CD4-positive, alpha-beta T cell treated with Interleukin-21 for 1 hour (primary cell): ENCODE measurements around the gene C1S.
"Not testable (repeated sequence)": the region's sequence is repeated elsewhere in the genome, so short reads cannot be mapped to it uniquely, and the experiment has no call there.

Experiments
- DNase-seq: peaks from one replicate; pipeline ENCODE4 v3.0.0-alpha.2; 2020

The C1S gene

DNA sequence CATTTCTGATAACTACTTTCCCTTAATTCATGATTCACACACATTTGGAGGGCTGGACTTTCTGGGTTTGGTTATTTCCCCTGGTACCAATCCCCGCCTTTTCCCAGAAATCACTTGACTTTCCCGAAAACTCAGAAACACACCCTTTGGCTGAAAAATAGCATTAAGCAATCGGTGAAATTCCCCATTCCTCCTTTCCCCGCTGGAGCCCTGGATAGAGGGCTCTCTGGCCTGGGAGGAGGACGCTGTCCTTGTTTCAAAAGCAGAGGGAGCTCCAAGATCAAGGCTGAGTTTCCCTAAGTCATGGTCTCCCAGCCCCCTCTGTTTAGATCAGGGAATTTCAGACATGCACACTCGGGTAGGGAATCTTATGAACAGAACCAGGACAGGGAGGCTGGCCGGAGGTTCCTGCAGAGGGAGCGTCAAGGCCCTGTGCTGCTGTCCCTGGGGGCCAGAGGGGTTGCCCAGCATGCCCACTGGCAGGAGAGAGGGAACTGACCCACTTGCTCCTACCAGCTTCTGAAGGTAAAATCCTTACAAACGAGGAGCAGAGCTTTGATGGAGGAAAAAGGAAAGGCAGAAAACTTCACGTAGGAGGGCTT, at the start of gene C1S:
TSS of gene C1S (plus strand) at position 366 of the 602 bp plus-strand sequence. CDS start 1,195 bp downstream, outside the sequence.
- no peak for DNase-seq

DNA sequence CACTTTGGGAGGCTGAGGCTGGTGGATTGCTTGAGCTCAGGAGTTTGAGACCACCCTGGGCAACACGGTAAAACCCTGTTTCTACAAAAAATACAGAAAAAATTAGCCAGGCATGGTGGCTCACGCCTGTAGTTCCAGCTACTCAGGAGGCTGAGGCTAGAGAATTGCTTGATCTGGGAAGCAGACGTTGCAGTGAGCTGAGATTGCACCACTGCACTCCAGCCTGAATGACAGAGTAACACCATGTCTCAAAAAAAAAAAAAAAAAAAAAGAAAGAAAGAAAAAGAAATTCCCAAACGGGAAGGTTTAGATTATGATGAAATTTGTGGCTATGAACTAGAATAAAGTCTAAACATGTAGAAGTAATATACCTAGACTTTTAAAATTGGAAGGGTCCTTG, 49.1 kb upstream of the C1S start:
- DNase-seq: not testable (repeated sequence)

GRCh38 chr12:7012024-7012607, 48.4 kb upstream of the C1S start:
- no peak for DNase-seq

DNA sequence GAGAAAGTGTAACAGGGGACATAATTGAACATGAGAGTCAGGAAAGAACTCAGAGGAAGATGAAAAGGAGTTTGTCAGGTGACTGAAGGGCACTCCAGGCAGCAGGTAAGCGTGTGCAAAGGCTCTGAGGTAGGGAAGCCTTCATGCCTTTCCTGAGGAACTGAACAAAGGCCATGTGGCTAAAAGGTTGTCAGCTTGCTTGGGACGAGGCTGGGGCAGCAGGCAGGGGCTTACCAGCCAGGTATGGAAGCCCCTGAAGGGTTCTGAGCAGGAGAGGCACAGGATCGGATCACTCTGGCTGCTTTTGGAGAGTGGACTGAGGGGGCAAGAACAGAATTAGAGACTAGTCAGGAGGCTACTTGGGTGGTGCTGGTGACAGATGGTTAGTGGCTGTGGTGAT, 47.4 kb upstream of the C1S start:
- DNase-seq: no peak

- DNase-seq: no peak
Observed at GRCh38 chr12:7015555-7016370, 44.8 kb upstream of the C1S start.

GRCh38 chr12:7016958-7017571, 43.5 kb upstream of the C1S start:
- no peak for DNase-seq

DNA sequence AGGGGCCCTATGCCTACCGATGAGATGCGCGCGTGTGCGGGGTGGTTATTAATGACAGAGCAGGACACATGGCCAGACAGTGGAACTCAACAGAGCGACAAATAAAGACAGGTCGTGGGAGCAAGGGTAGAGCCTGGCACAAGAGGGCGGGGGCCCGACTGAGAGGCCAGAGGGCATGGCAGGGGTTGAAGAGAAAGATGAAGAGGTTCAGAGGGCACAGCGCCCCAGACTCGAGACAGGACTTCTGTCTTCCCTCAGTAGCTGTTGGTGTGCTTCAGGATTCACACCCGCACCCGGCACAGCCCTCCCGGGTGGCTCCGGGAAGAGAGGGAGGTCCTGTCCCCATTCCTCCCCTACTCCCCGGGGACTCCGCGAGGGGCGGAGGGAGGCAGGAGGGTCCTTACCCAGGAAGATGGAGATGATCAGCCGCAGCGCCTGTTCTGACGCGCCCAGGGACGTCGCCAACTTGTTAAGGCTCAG, 42.6 kb upstream of the C1S start:
- DNase-seq: no peak

DNA sequence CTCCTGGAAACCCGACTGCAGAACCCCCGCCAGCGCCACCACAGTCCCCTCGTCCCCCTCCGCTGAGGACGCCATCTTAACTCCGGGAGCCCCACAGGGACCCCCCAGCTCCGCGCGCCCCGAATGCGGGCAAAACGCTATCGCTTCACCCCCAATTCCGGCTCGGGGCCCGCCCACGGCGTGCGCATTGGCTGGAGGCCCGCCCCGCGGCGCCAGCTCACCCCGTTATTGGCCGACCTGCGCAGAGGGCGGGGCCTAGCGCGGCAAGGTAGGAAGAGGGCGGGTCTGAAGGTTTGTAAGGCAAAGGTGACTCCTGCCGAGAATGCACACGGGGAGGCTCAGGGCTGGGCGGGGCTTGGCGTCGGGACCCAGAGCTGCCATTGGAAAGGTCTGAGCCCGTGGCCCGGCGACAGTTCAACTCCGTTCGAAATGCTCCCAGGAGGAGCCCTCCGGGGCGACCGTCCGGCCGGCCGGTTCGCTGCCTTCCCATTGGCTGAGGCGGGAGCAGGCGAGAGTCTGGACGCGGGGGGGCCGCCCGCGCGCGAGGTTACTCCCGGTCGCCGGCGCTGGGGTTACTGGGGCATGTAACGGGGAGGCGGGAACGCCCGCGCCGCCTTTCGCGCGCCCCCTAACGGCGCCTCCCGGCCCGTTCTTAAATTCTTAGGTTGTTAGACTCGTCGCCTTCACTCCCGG, 42.0 kb upstream of the C1S start, which contains the start of gene LPCAT3:
TSS of gene LPCAT3 (minus strand) at position 127 of the 693 bp plus-strand sequence. CDS start at position 75, 52 bp downstream.
- DNase-seq: peak; percentile 99

DNA sequence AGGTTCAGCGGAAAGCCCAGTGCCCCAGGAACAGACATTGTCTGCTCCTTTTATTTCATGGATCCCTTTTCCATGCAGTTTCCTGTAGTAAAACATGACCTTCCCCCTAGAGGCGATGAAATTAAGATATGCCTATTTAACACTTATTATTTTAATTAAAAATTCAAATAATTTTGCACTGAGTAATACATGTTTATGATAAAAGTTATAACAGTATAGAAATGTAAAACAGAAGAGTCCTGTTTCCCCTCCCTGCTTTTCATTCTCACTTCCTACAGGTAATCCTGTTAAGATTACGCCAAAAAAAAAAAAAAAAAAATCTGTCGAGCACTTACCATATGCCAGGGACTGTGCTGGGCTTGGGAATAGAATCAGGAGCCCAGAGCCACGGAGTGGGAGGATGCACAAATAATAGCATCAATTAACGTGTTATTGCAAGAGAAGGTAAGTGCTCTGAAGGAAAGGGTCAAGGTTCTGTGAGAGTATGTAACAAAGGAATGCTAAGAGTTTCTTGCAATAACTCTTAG, 41.4 kb upstream of the C1S start:
- no peak for DNase-seq

DNA sequence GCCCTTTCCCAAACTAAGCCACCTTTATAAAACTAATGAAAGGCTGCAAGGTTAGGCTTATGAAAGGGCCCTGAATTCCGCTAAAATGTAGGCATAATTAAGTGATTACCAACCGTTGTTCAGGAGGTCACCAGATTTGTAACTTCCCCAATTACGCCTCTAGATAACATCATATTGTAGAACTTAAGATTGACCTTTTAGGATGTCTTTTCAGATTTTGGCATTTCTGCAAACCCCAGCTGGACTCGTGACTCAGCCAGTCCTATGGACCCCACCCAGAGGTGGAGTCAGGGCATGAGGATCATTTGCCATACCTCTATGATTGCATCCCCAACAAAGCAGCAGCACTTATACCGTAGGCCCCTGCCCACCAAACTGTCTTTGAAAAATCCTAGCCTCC, 38.6 kb upstream of the C1S start:
- DNase-seq: no peak

DNA sequence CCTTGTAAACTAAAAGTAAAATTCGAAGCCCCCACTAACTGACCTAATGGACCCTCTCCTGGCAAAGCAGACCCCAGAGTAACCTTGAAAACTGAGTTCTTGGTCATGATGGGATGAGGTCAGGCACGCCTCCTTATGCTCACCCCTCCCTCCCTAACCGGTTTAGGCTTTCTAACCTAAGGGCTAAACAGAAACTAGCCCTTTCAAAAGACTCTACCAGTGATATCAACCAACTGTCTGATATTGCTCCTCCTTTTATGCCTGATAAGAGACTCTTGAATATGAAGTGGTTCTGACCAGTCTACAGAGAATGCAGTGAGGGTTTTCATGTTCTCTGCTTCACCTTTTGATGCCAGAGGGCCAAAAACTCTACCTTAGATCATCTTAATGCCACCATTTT, 37.4 kb upstream of the C1S start:
- DNase-seq: no peak

- no peak for DNase-seq
Observed at GRCh38 chr12:7026854-7027253, 33.7 kb upstream of the C1S start.

GRCh38 chr12:7031306-7031705, 29.2 kb upstream of the C1S start:
- DNase-seq: no peak

GRCh38 chr12:7032990-7033389, 27.5 kb upstream of the C1S start:
- DNase-seq: no peak

DNA sequence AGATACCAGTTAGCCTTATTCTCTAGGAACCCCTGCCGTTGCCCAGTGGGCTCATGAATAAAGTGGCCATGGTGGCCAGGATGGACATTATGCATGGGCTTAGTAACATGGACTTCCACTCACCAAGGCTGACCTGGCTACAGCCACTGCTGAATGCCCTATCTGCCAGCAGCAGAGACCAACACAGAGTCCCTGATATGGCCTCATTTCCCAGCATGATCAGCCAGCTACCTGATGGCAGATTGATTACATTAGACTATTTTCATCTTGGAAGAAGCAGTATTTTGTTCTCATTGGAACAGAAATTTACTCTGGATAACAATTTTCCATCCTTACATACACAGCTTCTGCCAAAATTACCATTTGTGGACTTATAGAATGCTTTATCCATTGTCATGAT, 26.1 kb upstream of the C1S start:
- DNase-seq: no peak

GRCh38 chr12:7035463-7035862, 25.1 kb upstream of the C1S start:
- no peak for DNase-seq

DNA sequence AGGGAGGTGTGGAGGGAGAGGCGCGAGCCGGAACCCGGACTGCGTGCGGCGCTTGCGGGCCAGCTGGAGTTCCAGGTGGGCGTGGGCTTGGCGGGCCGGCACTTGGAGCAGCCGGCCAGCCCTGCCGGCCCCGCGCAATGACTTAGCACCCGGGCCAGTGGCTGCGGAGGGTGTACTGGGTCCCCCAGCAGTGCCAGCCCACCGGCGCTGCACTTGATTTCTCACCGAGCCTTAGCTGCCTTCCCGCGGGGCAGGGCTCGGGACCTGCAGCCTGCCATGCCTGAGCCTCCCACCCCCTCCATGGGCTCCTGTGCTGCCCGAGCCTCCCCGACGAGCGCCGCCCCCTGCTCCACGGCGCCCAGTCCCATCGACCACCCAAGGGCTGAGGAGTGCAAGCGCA, 23.1 kb upstream of the C1S start:
- DNase-seq: not testable (repeated sequence)

GRCh38 chr12:7038591-7038990, 21.9 kb upstream of the C1S start:
- no peak for DNase-seq

GRCh38 chr12:7039403-7039802, 21.1 kb upstream of the C1S start:
- no peak for DNase-seq

DNA sequence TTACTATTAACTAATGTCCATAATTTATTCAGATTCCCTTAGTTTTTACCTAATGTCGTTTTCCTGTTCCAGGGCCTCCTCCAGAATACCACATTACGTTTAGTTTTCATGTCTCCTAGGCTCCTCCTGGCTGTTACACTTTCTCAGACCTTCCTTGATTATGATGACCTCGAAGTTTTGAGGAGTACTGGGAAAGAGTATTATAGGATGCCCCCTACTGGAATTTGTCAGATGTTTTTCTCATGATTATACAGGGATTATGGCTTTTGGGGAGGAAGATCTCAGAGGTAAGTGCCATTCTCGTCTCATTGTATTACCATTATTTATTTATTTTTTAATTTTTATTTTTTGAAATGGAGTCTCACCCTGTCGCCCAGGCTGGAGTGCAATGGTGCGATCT, 17.7 kb upstream of the C1S start:
- peak; percentile 41 for DNase-seq

DNA sequence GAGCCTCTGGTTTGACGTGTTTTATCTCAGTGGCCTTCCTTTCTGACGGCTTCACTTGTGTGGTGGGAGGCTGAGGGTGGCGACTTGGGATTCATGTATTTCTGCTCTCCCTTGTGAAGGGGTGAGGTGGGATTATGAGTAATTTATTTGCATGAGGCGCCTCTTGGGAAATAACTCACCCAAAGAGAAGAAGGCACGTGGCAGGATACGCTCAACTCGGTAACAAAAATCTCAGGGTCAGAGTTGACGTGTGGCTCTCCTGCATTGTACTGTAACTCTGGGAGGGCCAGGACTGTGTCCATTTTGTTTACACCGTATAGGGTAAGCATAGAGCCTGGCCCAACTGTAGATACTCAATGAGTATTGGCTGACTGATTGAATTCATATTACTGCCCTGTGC, 14.6 kb upstream of the C1S start:
- DNase-seq: no peak

DNA sequence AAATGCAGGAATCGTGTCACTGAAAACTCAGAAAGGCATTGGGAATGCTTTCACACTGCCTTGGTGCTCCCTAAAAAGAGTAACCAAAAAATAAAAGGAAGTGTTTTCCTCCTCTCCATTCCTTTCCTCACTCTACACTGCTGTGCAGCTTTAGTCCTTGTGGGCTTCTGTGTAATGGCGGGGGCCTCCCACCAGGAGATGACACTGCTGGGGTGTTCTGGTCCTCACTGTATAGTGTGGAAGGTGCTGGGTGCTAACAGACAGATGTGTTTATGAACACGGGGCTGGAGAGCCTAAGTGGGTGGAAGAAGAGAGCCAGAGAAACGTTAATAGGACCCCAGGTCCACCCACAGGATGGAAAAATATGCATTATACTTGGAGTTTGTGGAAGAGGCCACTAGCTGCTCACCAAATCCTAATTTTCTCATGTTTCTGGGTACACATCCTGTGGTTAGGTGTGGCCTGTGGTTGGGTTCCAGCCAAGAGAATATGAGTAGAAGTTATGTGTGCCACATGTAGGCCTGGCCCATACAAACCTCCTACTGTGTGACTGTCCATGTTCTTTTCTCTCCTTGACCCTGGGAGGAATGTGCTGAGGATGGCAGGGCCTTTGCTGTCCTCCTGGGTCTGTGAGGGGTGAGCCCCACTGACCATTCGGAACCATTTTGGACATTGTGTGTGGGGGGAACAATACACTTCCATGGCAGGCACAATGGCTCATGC, 14.0 kb upstream of the C1S start:
- DNase-seq: no peak
